Measurements from ENCODE around the gene VAV2. TPM values are rescaled to one million over a fixed set of nuclear protein-coding genes. Genes with fewer than 3 reads are reported as not detected.

The VAV2 gene
- total RNA-seq, 1 donor from 2014 or later, result 8.3 TPM

DNA sequence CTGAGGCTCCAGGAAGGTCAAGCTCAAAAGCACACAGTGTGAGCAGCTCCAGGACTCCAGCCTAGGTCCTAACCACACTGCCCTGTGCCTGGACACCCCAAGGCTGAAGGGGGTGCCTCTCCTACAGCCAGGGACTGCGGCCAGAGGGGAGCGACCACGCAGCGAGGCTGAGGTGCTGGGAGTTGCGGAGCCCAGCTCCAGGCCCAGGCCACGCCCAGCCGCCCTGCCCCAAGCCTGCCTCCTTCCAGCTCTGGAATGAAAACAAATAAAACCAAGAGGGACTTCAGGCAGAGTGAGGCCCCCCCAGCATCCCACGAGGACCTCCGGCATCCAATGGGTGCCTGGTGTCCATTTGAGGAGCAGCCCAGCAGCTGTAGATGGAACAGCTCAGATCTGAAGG is 15.2 kb downstream of the VAV2 start:
- no peaks in the 10 kb centered on the region for H3K36me3 ChIP-seq
- TF ChIP-seq, protein P1, sequence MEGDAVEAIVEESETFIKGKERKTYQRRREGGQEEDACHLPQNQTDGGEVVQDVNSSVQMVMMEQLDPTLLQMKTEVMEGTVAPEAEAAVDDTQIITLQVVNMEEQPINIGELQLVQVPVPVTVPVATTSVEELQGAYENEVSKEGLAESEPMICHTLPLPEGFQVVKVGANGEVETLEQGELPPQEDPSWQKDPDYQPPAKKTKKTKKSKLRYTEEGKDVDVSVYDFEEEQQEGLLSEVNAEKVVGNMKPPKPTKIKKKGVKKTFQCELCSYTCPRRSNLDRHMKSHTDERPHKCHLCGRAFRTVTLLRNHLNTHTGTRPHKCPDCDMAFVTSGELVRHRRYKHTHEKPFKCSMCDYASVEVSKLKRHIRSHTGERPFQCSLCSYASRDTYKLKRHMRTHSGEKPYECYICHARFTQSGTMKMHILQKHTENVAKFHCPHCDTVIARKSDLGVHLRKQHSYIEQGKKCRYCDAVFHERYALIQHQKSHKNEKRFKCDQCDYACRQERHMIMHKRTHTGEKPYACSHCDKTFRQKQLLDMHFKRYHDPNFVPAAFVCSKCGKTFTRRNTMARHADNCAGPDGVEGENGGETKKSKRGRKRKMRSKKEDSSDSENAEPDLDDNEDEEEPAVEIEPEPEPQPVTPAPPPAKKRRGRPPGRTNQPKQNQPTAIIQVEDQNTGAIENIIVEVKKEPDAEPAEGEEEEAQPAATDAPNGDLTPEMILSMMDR (IDR thresholded peaks at IDR 0.05), result no peak
- TF ChIP-seq POLR2A (IDR thresholded peaks at IDR 0.05) (no peak), POLR2AphosphoS5 (IDR thresholded peaks at IDR 0.05; ENCODE audit: insufficient read depth in 1 of 2, low read depth in 1 of 2) (no peak)
- intact Hi-C loops (cut with DNase I), result no loop called here
- DNase-seq (ENCODE audit: extremely low spot score in 2 of 2), result no peak
- no peak overlapping the region for H3K27ac ChIP-seq
- no peaks in the 10 kb centered on the region for H3K27me3 ChIP-seq
- H3K4me1 ChIP-seq, result peaks cover 33% of the 10 kb centered on the region
- H3K9me3 ChIP-seq, result no peaks in the 10 kb centered on the region
- H3K4me3 ChIP-seq, result no peak overlapping the region

DNA sequence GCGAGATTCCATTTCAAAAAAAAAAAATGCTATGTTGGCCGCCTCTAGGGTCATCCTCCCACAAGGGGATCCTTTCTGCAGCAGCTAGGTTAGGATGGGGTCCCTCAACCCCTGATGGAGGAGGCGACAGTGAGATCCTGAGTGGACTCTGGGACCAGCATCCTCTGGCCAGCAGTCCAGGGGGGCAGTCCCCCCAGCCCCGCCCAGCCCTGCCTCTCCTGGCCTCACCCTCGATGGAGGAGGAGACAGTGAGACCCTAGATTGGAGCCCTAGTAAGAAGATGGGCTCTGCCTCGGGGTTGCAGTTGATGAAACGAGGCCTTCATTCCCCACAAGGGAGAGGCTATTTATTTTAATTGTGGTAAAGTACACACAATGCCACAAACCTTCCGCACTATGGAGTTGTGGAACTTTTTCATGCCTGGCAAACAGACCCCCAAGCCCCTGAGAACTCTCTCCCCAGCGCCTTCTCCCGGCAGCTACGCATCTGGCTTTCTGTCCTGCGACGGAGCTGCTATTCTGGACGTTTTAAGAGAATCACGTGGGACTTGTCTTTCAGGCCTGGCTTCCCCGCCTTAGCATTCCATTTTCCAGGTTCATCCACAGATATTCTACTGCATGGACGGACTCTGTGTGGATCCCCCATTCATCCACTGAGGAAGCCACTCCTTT is 15.8 kb downstream of the VAV2 start:
- no peaks in the 10 kb centered on the region for H3K9me3 ChIP-seq
- H3K36me3 ChIP-seq, result no peaks in the 10 kb centered on the region
- no peak overlapping the region for H3K4me3 ChIP-seq
- intact Hi-C loops (cut with DNase I), result no loop called here
- H3K27me3 ChIP-seq, result no peaks in the 10 kb centered on the region
- H3K4me1 ChIP-seq, result peaks cover 39% of the 10 kb centered on the region
- DNase-seq (ENCODE audit: extremely low spot score in 2 of 2), result no peak
- H3K27ac ChIP-seq, result no peak overlapping the region
- TF ChIP-seq, protein P1 (IDR thresholded peaks at IDR 0.05), result no peak
- TF ChIP-seq POLR2A (IDR thresholded peaks at IDR 0.05) (no peak), POLR2AphosphoS5 (IDR thresholded peaks at IDR 0.05; ENCODE audit: insufficient read depth in 1 of 2, low read depth in 1 of 2) (no peak)

DNA sequence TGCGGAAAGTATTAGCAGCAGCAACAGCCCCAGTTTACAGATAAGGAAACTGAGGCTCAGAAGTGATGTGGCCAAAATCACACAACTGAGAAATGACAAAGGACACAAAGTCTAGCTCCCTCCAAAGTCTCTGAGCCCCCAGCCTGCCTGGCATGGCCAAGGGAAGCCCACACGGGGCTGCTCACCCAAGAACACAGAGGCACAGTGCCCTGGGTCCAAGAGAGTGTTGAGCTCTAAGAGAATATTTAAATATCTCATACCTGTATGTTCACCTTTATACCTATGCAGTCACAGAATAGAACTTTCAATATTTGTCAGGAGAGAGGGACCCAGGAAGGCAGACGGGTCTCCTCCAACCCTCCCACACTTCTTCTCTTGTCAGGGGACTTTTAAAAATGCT is 16.6 kb downstream of the VAV2 start:
- DNase-seq (ENCODE audit: extremely low spot score in 2 of 2), result no peak
- H3K4me3 ChIP-seq, result no peak overlapping the region
- H3K4me1 ChIP-seq, result peaks cover 41% of the 10 kb centered on the region
- H3K36me3 ChIP-seq, result no peaks in the 10 kb centered on the region
- no peaks in the 10 kb centered on the region for H3K9me3 ChIP-seq
- H3K27me3 ChIP-seq, result no peaks in the 10 kb centered on the region
- TF ChIP-seq POLR2A (IDR thresholded peaks at IDR 0.05), result no peak
- TF ChIP-seq, protein P1 (IDR thresholded peaks at IDR 0.05), result no peak
- no peak for TF ChIP-seq POLR2AphosphoS5 (IDR thresholded peaks at IDR 0.05; ENCODE audit: insufficient read depth in 1 of 2, low read depth in 1 of 2)
- no peak overlapping the region for H3K27ac ChIP-seq
- intact Hi-C loops (cut with DNase I), result no loop called here

DNA sequence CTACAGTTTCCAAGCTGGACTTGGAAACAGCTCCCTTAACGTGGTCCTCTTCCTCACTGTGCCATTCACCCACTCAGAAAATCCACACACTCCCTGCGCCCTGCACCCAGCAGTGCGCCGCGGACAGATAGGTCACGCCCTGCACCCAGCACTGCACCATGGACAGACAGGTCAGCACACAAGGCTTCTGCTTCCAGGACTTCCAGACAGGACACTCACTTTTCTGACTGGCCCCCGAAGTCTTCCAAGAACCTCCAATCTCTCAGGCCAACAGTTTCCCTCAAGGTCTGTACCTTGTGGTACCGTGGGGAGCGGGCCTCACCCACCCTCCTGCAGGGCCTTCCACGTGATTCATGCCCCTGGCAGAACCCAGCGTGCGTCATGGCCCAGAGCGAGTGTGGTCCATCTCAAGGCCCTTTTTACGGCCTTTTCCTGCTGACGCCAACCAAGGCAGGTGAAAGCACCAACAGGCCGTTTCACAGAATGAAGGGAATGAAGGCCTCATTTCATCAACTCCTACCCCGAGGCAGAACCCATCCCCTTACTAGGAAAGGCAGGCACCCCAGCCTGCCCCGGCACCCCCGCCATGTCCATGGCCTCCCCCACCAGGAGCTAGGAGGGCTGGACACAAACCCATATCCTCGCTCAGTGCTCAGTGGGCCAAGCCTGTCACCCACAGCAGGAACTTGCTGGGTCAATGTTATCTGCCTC is 17.3 kb downstream of the VAV2 start:
- peaks cover 33% of the 10 kb centered on the region for H3K4me1 ChIP-seq
- TF ChIP-seq POLR2AphosphoS5 (IDR thresholded peaks at IDR 0.05; ENCODE audit: insufficient read depth in 1 of 2, low read depth in 1 of 2) (no peak), POLR2A (IDR thresholded peaks at IDR 0.05) (no peak)
- TF ChIP-seq, protein P1 (IDR thresholded peaks at IDR 0.05), result no peak
- no peaks in the 10 kb centered on the region for H3K36me3 ChIP-seq
- intact Hi-C loops (cut with DNase I), result no loop called here
- DNase-seq (ENCODE audit: extremely low spot score in 2 of 2), result no peak
- H3K27ac ChIP-seq, result no peak overlapping the region
- H3K4me3 ChIP-seq, result no peak overlapping the region
- no peaks in the 10 kb centered on the region for H3K27me3 ChIP-seq
- H3K9me3 ChIP-seq, result no peaks in the 10 kb centered on the region
